ENCODE results near the gene MYL5. TPM values are rescaled to one million over a fixed set of nuclear protein-coding genes. Genes with fewer than 3 reads are reported as not detected.

The MYL5 gene
- total and polyA plus RNA-seq, 8 donors: 4.0 to 29.3 (median 5.7) TPM

GRCh38 chr4:722169-722725, 47.9 kb downstream of the MYL5 start:
- Histone ChIP-seq H3K27ac (no peak overlapping the region), H3K9me3 (no peaks in the 10 kb centered on the region), H3K36me3 (peaks cover 0 to 3% (median 3%) of the 10 kb centered on the region in 3 donors), H3K4me3 (no peak overlapping the region), H3K27me3 (no peaks in the 10 kb centered on the region), H3K4me1 (no peaks in the 10 kb centered on the region)
- FAIRE-seq (no peak), DNase-seq (peak in 2 of 6 donors; percentile 4 to 31), ATAC-seq (no peak)
- intact Hi-C loops (cut with DNase I): no loop called here
- TF ChIP-seq, protein P1, sequence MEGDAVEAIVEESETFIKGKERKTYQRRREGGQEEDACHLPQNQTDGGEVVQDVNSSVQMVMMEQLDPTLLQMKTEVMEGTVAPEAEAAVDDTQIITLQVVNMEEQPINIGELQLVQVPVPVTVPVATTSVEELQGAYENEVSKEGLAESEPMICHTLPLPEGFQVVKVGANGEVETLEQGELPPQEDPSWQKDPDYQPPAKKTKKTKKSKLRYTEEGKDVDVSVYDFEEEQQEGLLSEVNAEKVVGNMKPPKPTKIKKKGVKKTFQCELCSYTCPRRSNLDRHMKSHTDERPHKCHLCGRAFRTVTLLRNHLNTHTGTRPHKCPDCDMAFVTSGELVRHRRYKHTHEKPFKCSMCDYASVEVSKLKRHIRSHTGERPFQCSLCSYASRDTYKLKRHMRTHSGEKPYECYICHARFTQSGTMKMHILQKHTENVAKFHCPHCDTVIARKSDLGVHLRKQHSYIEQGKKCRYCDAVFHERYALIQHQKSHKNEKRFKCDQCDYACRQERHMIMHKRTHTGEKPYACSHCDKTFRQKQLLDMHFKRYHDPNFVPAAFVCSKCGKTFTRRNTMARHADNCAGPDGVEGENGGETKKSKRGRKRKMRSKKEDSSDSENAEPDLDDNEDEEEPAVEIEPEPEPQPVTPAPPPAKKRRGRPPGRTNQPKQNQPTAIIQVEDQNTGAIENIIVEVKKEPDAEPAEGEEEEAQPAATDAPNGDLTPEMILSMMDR (IDR thresholded peaks at IDR 0.05): no peak
- 97% methylated on average over 45 to 47 of the region's 47 CpGs for WGBS, 2 donors

DNA sequence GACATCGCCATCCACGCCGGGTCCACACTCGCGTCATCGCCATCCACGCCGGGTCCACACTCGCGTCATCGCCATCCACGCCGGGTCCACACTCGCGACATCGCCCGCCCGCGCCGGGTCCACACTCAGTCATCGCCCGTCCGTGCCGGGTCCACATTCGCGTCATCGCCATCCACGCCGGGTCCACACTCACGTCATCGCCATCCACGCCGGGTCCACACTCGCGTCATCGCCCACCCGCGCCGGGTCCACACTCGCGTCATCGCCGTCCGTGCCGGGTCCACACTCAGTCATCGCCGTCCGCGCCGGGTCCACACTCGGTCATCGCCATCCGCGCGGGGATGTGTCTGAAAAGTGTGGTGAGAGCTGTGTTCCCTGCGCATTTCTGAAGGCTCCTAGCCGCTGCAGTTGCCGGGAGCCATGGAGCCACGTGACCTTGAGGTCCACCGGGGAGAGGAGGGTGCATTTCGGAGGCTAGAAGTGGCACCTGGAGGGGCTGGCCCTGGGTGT, 48.6 kb downstream of the MYL5 start:
- Histone ChIP-seq H3K9me3 (no peaks in the 10 kb centered on the region), H3K27ac (no peak overlapping the region), H3K4me3 (no peak overlapping the region), H3K27me3 (no peaks in the 10 kb centered on the region), H3K4me1 (no peaks in the 10 kb centered on the region), H3K36me3 (peaks cover 0 to 3% (median 3%) of the 10 kb centered on the region in 3 donors)
- ATAC-seq: no peak
- intact Hi-C loops (cut with DNase I): no loop called here
- peak in 1 of 6 donors; percentile 64 for DNase-seq
- no peak for FAIRE-seq
- TF ChIP-seq, protein P1 (IDR thresholded peaks at IDR 0.05): no peak
- WGBS, 2 donors: 97 to 98% methylated on average over 59 to 61 of the region's 61 CpGs

DNA sequence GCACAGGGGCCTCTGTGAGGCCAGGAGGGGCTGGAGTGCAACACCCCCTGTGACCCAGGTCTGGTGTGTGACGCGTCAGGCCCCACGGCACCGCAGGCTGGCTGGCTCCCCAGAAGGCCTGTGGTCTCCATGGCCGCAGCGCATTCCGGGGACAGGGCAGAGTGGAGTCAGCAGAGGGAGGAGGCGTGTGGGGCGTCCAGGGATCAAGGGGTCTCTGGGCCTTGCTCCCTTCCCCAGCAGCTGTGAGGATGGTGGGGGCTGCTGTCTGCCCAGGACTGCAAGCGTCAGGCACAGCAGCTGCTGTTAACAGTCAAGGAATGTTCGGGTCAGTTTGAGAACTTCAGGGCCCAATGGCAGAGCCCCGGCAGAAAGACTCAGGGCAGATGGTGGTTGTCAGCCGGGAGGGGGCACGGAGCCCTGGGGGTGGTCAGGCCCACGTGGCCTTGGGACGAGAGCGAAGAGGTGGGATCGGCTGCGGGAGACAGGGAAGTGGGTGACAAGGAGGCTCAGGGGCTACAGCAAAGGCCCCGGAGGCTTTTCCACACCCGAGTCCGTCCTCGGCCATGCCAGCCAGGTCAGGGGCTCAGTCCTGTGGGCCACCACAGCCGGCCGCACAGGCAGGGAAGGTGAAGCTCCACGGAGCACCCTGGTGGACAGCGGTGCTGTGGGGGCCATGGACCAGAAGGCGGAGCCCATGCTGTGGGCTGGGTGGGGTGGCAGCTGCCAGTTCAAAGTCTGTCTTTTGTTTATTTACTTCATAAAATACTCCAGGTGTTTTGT, 49.6 kb downstream of the MYL5 start:
- Histone ChIP-seq H3K27me3 (no peaks in the 10 kb centered on the region), H3K4me1 (no peaks in the 10 kb centered on the region), H3K4me3 (no peak overlapping the region), H3K36me3 (peaks cover 0 to 3% (median 3%) of the 10 kb centered on the region in 3 donors), H3K27ac (no peak overlapping the region), H3K9me3 (no peaks in the 10 kb centered on the region)
- intact Hi-C loops (cut with DNase I): no loop called here
- DNase-seq (peak in 1 of 6 donors; percentile 16), ATAC-seq (no peak), FAIRE-seq (no peak)
- TF ChIP-seq, protein P1 (IDR thresholded peaks at IDR 0.05): no peak
- 96% methylated on average over 28 of the region's 28 CpGs for WGBS, 2 donors

DNA sequence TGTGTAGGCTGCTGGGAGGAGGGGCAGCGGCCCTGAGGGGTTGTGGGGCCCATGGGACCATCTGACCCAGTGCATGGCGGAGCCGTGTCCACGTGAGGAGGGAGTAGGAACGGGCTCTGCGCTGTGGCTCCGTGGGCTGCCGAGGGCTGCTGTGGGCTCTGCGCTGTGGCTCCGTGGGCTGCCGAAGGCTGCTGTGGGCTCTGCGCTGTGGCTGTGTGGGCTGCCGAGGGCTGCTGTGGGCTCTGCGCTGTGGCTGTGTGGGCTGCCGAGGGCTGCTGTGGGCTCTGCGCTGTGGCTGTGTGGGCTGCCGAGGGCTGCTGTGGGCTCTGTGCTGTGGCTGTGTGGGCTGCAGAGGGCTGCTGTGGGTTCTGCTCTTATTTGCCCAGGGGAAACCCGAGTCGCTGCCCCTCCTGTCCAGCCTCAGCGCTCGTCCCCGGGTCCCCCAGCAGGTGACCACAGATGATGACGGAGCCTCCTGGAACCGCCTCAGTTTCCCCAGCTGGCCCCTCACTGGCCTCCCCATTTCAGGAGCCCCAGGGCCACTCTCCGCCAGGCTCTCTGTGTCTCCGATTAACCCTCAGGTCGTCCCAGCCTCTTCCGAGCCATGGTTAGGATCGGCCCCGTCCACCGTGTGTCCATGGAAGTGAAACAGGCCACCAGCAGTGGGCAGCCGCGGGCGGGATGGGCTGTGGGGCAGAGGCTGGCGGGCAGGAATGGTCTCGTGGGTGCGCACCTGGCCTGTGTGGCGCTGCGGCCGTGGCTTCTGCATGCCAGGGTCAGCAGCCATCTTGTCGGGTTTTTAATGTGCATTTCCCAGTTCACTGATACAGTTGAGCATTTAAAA, 51.3 kb downstream of the MYL5 start:
- WGBS, 2 donors: 92 to 94% methylated on average over 41 of the region's 41 CpGs
- Histone ChIP-seq H3K27ac (no peak overlapping the region), H3K4me1 (no peaks in the 10 kb centered on the region), H3K36me3 (peaks cover 0 to 3% (median 3%) of the 10 kb centered on the region in 3 donors), H3K27me3 (no peaks in the 10 kb centered on the region), H3K4me3 (no peak overlapping the region), H3K9me3 (no peaks in the 10 kb centered on the region)
- TF ChIP-seq, protein P1 (IDR thresholded peaks at IDR 0.05): no peak
- intact Hi-C loops (cut with DNase I): no loop called here
- DNase-seq: peak in 2 of 6 donors; percentile 20 to 60
- FAIRE-seq: no peak
- ATAC-seq: no peak
